GM19328 (cell line): ENCODE data around the gene GSC2.

ENCODE experiments used
- ATAC-seq: cut with Tn5 transposase; IDR thresholded peaks from one replicate; pipeline ENCODE4 v1.9.1; 2021; ENCODE audit warnings: mild to moderate bottlenecking, moderate library complexity; ENCODE audit not compliant: unreplicated experiment

Gene GSC2

GRCh38 chr22:19103880-19104821 is 45.9 kb downstream of the GSC2 start:
- no peak for ATAC-seq

- ATAC-seq: no peak
Measured at GRCh38 chr22:19098157-19098556, 51.9 kb downstream of the GSC2 start.

GRCh38 chr22:19097518-19097917 is 52.6 kb downstream of the GSC2 start:
- ATAC-seq: no peak
